GM23338 (cell line): ENCODE results near the gene RNGTT. TPM values are rescaled to one million over a fixed set of nuclear protein-coding genes. Genes with fewer than 3 reads are reported as not detected.

ENCODE experiments used
- ATAC-seq: fragments of 200-7000 bp; cut with Tn5 transposase; 3 replicates; pipeline ENCODE4 v1.9.1; 2020
- DNase-seq: peaks from one replicate; pipeline ENCODE4 v3.0.0-alpha.2; 2015; ENCODE audit warnings: low spot score
- H2AFZ ChIP-seq: fragments of 200-600 bp; sonication (generic); 2 replicates; pipeline ENCODE4 v1.8.0; 2016; ENCODE audit warnings: antibody characterized with exemption, mild to moderate bottlenecking, moderate library complexity
- H3F3A ChIP-seq: fragments of 200-600 bp; sonication (generic); replicated peaks from 2 replicates; pipeline ENCODE4 v1.8.0; 2017; ENCODE audit warnings: antibody characterized with exemption, mixed run types, low read depth
- H3K27ac ChIP-seq: fragments of 200-600 bp; sonication (generic); 2 replicates; pipeline ENCODE4 v1.6.1; 2016; ENCODE audit warnings: low read depth
- H3K27me3 ChIP-seq: fragments of 200-600 bp; sonication (generic); 2 replicates; pipeline ENCODE4 v1.8.0; 2016; ENCODE audit warnings: mild to moderate bottlenecking, mixed run types, moderate library complexity; ENCODE audit not compliant: insufficient read depth
- H3K36me3 ChIP-seq: fragments of 200-600 bp; sonication (generic); 2 replicates; pipeline ENCODE4 v1.8.0; 2016; ENCODE audit warnings: mild to moderate bottlenecking; ENCODE audit not compliant: insufficient read depth
- H3K4me1 ChIP-seq: fragments of 200-600 bp; sonication (generic); 2 replicates; pipeline ENCODE4 v1.8.0; 2016; ENCODE audit warnings: mild to moderate bottlenecking, moderate library complexity; ENCODE audit not compliant: insufficient read depth
- H3K4me2 ChIP-seq: fragments of 200-600 bp; sonication (generic); 2 replicates; pipeline ENCODE4 v1.7.1; 2017; ENCODE audit warnings: mixed run types
- H3K4me3 ChIP-seq: fragments of 200-600 bp; sonication (generic); 2 replicates; pipeline ENCODE4 v1.6.1; 2016; ENCODE audit warnings: mixed run types
- H3K79me2 ChIP-seq: fragments of 200-600 bp; sonication (generic); replicated peaks from 2 replicates; pipeline ENCODE4 v1.8.0; 2017; ENCODE audit warnings: mild to moderate bottlenecking; ENCODE audit not compliant: insufficient read depth
- H3K9me2 ChIP-seq: fragments of 200-600 bp; sonication (generic); 2 replicates; pipeline ENCODE4 v1.8.0; 2017; ENCODE audit not compliant: insufficient read depth
- H4K20me1 ChIP-seq: fragments of 200-600 bp; sonication (generic); replicated peaks from 2 replicates; pipeline ENCODE4 v1.8.0; 2017; ENCODE audit warnings: mild to moderate bottlenecking; ENCODE audit not compliant: insufficient read depth
- H3K27ac Mint-ChIP-seq: 2 replicates; pipeline ENCODE4 v1.8.0; 2020; ENCODE audit warnings: inconsistent platforms, mild to moderate bottlenecking, moderate library complexity, mixed read lengths
- H3K27me3 Mint-ChIP-seq: 3 replicates; pipeline ENCODE4 v1.8.0; 2022; ENCODE audit warnings: low read depth, mild to moderate bottlenecking, moderate library complexity, mixed read lengths, inconsistent platforms; ENCODE audit not compliant: insufficient read depth, poor library complexity
- H3K36me3 Mint-ChIP-seq: 3 replicates; pipeline ENCODE4 v1.8.0; 2021; ENCODE audit warnings: low read depth, mild to moderate bottlenecking, inconsistent platforms, moderate library complexity, mixed read lengths
- H3K4me1 Mint-ChIP-seq: 3 replicates; pipeline ENCODE4 v1.8.0; 2020; ENCODE audit warnings: mild to moderate bottlenecking, inconsistent platforms, mixed read lengths
- H3K4me3 Mint-ChIP-seq: 3 replicates; pipeline ENCODE4 v1.8.0; 2021; ENCODE audit warnings: moderate library complexity, mild to moderate bottlenecking, inconsistent platforms, mixed read lengths
- H3K9me3 Mint-ChIP-seq: 3 replicates; pipeline ENCODE4 v1.8.0; 2020; ENCODE audit warnings: moderate library complexity, mild to moderate bottlenecking, inconsistent platforms, mixed read lengths
- CREB1 ChIP-seq: fragments of 250-450 bp; sonication (Bioruptor Pico); IDR thresholded peaks from 2 replicates; pipeline ENCODE4 v1.5.0; 2020; ENCODE audit warnings: low read depth, mild to moderate bottlenecking, moderate library complexity
- EZH2 ChIP-seq: fragments of 200-600 bp; sonication (generic); IDR thresholded peaks from one replicate; pipeline ENCODE4 v1.8.0; 2017; ENCODE audit warnings: antibody characterized with exemption, mild to moderate bottlenecking, low read depth; ENCODE audit not compliant: unreplicated experiment
- EZH2phosphoT487 ChIP-seq: fragments of 200-600 bp; sonication (generic); IDR thresholded peaks from one replicate; pipeline ENCODE4 v1.8.1; 2018; ENCODE audit warnings: antibody characterized with exemption; ENCODE audit not compliant: unreplicated experiment
- JUNB ChIP-seq: IDR thresholded peaks from one replicate; pipeline ENCODE4 v1.6.1; 2016; ENCODE audit warnings: antibody characterized with exemption; ENCODE audit not compliant: unreplicated experiment
- NANOG ChIP-seq: IDR thresholded peaks from 2 replicates; pipeline ENCODE4 v1.6.1; 2016; ENCODE audit warnings: antibody characterized with exemption, borderline replicate concordance
- POLR2AphosphoS5 ChIP-seq: IDR thresholded peaks from 2 replicates; pipeline ENCODE4 v1.6.1; 2016; ENCODE audit warnings: antibody characterized with exemption, low read depth
- STAT1 ChIP-seq: IDR thresholded peaks from one replicate; pipeline ENCODE4 v1.6.1; 2016; ENCODE audit warnings: antibody characterized with exemption; ENCODE audit not compliant: unreplicated experiment
- ZNF114 ChIP-seq: fragments of 250-450 bp; sonication (Bioruptor Pico); IDR thresholded peaks from 2 replicates; pipeline ENCODE4 v1.5.0; 2020; ENCODE audit warnings: mild to moderate bottlenecking, moderate library complexity
- ZNF331 ChIP-seq: fragments of 250-450 bp; sonication (Bioruptor Pico); IDR thresholded peaks from 2 replicates; pipeline ENCODE4 v1.5.0; 2020; ENCODE audit warnings: low read depth, mild to moderate bottlenecking, moderate library complexity
- polyA plus RNA-seq: library from polyadenylated mRNA; unstranded; fragments of >200 nt; fragmentation: Nextera tagmentation; extraction: Ambion mirVana; gene quantifications from 2 replicates; pipeline ENCODE4 v1.2.1, GENCODE V29; 2016
- total RNA-seq: library from RNA; depleted of rRNA; stranded (reverse); fragments of >200 nt; shearing (Covaris generic); gene quantifications from 2 replicates; pipeline ENCODE4 v1.2.3, GENCODE V29; 2014
- TF ChIP-seq, protein P1 (sequence below): IDR thresholded peaks from 2 replicates; pipeline ENCODE4 v1.6.1; 2016; ENCODE audit warnings: antibody characterized with exemption
- TF ChIP-seq, protein P2 (sequence below): IDR thresholded peaks from one replicate; pipeline ENCODE4 v1.6.1; 2018; ENCODE audit warnings: antibody characterized with exemption; ENCODE audit not compliant: unreplicated experiment
- TF ChIP-seq, protein P3 (sequence below): fragments of 250-450 bp; sonication (Bioruptor Pico); IDR thresholded peaks from 2 replicates; pipeline ENCODE4 v1.5.0; 2020; ENCODE audit warnings: mild to moderate bottlenecking, moderate library complexity
- TF ChIP-seq, protein P4 (sequence below), 2 experiments: fragments of 200-600 bp in 1 of 2; sonication (generic) in 1 of 2; conservative IDR thresholded peaks; 2 replicates each; pipeline versions ENCODE4 v1.5.1 to v1.6.1; 2016 to 2017; ENCODE audit warnings: antibody characterized with exemption in 2 of 2, low read depth in 2 of 2, mild to moderate bottlenecking in 2 of 2, moderate library complexity in 1 of 2

The RNGTT gene
- total and polyA plus RNA-seq, 2 experiments from 2014 or later = 11.2 to 29.2 TPM

DNA sequence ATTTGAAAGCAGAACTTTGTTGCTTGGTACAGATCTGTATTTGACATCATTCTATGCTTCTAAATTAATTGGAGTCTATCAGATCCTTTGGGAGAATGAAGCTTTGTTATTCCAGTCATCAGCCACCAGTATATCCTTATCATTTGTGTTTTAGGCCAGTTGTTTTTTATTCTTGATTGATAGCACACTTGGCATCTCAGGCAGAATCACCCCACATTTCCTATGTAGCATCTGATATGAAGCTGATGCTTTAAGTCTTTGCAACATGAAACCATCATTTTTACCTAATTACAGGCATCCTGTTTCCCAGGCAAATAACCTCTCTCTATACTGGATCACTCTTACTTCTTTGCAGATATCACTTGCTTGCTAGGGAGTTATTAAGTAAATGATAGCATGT lies 20.7 kb upstream of the RNGTT start:
- TF ChIP-seq CREB1 (CRISPR knock-in tag) = no peak
- TF ChIP-seq ZNF114 = no peak
- no peak for TF ChIP-seq STAT1
- TF ChIP-seq, protein P1, sequence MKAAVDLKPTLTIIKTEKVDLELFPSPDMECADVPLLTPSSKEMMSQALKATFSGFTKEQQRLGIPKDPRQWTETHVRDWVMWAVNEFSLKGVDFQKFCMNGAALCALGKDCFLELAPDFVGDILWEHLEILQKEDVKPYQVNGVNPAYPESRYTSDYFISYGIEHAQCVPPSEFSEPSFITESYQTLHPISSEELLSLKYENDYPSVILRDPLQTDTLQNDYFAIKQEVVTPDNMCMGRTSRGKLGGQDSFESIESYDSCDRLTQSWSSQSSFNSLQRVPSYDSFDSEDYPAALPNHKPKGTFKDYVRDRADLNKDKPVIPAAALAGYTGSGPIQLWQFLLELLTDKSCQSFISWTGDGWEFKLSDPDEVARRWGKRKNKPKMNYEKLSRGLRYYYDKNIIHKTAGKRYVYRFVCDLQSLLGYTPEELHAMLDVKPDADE = no peak
- TF ChIP-seq ZNF331 = no peak
- TF ChIP-seq, protein P2, sequence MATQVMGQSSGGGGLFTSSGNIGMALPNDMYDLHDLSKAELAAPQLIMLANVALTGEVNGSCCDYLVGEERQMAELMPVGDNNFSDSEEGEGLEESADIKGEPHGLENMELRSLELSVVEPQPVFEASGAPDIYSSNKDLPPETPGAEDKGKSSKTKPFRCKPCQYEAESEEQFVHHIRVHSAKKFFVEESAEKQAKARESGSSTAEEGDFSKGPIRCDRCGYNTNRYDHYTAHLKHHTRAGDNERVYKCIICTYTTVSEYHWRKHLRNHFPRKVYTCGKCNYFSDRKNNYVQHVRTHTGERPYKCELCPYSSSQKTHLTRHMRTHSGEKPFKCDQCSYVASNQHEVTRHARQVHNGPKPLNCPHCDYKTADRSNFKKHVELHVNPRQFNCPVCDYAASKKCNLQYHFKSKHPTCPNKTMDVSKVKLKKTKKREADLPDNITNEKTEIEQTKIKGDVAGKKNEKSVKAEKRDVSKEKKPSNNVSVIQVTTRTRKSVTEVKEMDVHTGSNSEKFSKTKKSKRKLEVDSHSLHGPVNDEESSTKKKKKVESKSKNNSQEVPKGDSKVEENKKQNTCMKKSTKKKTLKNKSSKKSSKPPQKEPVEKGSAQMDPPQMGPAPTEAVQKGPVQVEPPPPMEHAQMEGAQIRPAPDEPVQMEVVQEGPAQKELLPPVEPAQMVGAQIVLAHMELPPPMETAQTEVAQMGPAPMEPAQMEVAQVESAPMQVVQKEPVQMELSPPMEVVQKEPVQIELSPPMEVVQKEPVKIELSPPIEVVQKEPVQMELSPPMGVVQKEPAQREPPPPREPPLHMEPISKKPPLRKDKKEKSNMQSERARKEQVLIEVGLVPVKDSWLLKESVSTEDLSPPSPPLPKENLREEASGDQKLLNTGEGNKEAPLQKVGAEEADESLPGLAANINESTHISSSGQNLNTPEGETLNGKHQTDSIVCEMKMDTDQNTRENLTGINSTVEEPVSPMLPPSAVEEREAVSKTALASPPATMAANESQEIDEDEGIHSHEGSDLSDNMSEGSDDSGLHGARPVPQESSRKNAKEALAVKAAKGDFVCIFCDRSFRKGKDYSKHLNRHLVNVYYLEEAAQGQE = no peak
- TF ChIP-seq EZH2 = no peak
- TF ChIP-seq, protein P3, sequence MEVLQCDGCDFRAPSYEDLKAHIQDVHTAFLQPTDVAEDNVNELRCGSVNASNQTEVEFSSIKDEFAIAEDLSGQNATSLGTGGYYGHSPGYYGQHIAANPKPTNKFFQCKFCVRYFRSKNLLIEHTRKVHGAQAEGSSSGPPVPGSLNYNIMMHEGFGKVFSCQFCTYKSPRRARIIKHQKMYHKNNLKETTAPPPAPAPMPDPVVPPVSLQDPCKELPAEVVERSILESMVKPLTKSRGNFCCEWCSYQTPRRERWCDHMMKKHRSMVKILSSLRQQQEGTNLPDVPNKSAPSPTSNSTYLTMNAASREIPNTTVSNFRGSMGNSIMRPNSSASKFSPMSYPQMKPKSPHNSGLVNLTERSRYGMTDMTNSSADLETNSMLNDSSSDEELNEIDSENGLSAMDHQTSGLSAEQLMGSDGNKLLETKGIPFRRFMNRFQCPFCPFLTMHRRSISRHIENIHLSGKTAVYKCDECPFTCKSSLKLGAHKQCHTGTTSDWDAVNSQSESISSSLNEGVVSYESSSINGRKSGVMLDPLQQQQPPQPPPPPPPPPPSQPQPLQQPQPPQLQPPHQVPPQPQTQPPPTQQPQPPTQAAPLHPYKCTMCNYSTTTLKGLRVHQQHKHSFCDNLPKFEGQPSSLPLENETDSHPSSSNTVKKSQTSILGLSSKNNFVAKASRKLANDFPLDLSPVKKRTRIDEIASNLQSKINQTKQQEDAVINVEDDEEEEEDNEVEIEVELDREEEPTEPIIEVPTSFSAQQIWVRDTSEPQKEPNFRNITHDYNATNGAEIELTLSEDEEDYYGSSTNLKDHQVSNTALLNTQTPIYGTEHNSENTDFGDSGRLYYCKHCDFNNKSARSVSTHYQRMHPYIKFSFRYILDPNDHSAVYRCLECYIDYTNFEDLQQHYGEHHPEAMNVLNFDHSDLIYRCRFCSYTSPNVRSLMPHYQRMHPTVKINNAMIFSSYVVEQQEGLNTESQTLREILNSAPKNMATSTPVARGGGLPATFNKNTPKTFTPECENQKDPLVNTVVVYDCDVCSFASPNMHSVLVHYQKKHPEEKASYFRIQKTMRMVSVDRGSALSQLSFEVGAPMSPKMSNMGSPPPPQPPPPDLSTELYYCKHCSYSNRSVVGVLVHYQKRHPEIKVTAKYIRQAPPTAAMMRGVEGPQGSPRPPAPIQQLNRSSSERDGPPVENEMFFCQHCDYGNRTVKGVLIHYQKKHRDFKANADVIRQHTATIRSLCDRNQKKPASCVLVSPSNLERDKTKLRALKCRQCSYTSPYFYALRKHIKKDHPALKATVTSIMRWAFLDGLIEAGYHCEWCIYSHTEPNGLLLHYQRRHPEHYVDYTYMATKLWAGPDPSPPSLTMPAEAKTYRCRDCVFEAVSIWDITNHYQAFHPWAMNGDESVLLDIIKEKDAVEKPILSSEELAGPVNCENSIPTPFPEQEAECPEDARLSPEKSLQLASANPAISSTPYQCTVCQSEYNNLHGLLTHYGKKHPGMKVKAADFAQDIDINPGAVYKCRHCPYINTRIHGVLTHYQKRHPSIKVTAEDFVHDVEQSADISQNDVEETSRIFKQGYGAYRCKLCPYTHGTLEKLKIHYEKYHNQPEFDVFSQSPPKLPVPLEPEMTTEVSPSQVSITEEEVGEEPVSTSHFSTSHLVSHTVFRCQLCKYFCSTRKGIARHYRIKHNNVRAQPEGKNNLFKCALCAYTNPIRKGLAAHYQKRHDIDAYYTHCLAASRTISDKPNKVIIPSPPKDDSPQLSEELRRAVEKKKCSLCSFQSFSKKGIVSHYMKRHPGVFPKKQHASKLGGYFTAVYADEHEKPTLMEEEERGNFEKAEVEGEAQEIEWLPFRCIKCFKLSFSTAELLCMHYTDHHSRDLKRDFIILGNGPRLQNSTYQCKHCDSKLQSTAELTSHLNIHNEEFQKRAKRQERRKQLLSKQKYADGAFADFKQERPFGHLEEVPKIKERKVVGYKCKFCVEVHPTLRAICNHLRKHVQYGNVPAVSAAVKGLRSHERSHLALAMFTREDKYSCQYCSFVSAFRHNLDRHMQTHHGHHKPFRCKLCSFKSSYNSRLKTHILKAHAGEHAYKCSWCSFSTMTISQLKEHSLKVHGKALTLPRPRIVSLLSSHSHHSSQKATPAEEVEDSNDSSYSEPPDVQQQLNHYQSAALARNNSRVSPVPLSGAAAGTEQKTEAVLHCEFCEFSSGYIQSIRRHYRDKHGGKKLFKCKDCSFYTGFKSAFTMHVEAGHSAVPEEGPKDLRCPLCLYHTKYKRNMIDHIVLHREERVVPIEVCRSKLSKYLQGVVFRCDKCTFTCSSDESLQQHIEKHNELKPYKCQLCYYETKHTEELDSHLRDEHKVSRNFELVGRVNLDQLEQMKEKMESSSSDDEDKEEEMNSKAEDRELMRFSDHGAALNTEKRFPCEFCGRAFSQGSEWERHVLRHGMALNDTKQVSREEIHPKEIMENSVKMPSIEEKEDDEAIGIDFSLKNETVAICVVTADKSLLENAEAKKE (CRISPR knock-in tag) = no peak
- no peak for TF ChIP-seq POLR2AphosphoS5
- no peak for TF ChIP-seq JUNB
- TF ChIP-seq NANOG = no peak
- TF ChIP-seq, protein P4, sequence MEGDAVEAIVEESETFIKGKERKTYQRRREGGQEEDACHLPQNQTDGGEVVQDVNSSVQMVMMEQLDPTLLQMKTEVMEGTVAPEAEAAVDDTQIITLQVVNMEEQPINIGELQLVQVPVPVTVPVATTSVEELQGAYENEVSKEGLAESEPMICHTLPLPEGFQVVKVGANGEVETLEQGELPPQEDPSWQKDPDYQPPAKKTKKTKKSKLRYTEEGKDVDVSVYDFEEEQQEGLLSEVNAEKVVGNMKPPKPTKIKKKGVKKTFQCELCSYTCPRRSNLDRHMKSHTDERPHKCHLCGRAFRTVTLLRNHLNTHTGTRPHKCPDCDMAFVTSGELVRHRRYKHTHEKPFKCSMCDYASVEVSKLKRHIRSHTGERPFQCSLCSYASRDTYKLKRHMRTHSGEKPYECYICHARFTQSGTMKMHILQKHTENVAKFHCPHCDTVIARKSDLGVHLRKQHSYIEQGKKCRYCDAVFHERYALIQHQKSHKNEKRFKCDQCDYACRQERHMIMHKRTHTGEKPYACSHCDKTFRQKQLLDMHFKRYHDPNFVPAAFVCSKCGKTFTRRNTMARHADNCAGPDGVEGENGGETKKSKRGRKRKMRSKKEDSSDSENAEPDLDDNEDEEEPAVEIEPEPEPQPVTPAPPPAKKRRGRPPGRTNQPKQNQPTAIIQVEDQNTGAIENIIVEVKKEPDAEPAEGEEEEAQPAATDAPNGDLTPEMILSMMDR (conservative IDR thresholded peaks at IDR 0.05; ENCODE audit: low read depth in 2 of 2) = no peak
- TF ChIP-seq EZH2phosphoT487 = no peak

More for the DNA sequence above, 20.7 kb upstream of the RNGTT start:
- Mint-ChIP-seq H3K27me3 (peaks cover 2% of the 10 kb centered on the region), H3K9me3 (no peaks in the 10 kb centered on the region), H3K4me1 (no peaks in the 10 kb centered on the region), H3K4me3 (no peak overlapping the region), H3K27ac (no peak overlapping the region), H3K36me3 (no peaks in the 10 kb centered on the region)
- Histone ChIP-seq H3K4me3 (no peak overlapping the region), H3F3A (no peaks in the 10 kb centered on the region), H3K27ac (no peak overlapping the region), H2AFZ (no peak overlapping the region), H3K9me2 (no peaks in the 10 kb centered on the region), H4K20me1 (peaks cover 7% of the 10 kb centered on the region; the same call in 1 of the 2 replicates), H3K36me3 (no peaks in the 10 kb centered on the region), H3K27me3 (peaks cover 20% of the 10 kb centered on the region), H3K4me1 (no peaks in the 10 kb centered on the region), H3K4me2 (no peak overlapping the region), H3K79me2 (no peaks in the 10 kb centered on the region)
- DNase-seq = no peak
- ATAC-seq = no peak
